HG03442 (cell line): ENCODE measurements around the gene SLC2A11.
A peak's percentile ranks its signal among the peaks of the same experiment; 100 is the strongest.
"Not testable (repeated sequence)": the region's sequence is repeated elsewhere in the genome, so short reads cannot be mapped to it uniquely, and the experiment has no call there.

Experiments
- ATAC-seq: cut with Tn5 transposase; IDR thresholded peaks from one replicate; pipeline ENCODE4 v1.9.1; 2021; ENCODE audit warnings: mild to moderate bottlenecking, moderate library complexity; ENCODE audit not compliant: unreplicated experiment

SLC2A11 gene

GRCh38 chr22:23846081-23846469 is 11.6 kb upstream of the SLC2A11 start:
- no peak for ATAC-seq

GRCh38 chr22:23847310-23847920 is 10.3 kb upstream of the SLC2A11 start:
- ATAC-seq, result no peak

GRCh38 chr22:23847991-23848864 is 9.4 kb upstream of the SLC2A11 start:
- ATAC-seq, result no peak

- no peak for ATAC-seq
Measured at GRCh38 chr22:23849009-23850006, 8.4 kb upstream of the SLC2A11 start.

- no peak for ATAC-seq
Measured at GRCh38 chr22:23850136-23850611, 7.5 kb upstream of the SLC2A11 start.

- ATAC-seq, result peak; percentile 28
Measured at GRCh38 chr22:23856721-23857605, 712 bp upstream of the SLC2A11 start.

GRCh38 chr22:23858484-23858815 is 775 bp downstream of the SLC2A11 start:
- ATAC-seq, result no peak

GRCh38 chr22:23859201-23859600 is 1.5 kb downstream of the SLC2A11 start:
- no peak for ATAC-seq

- not testable (repeated sequence) for ATAC-seq
Measured at GRCh38 chr22:23860187-23860586, 2.5 kb downstream of the SLC2A11 start.

GRCh38 chr22:23862103-23862502 is 4.4 kb downstream of the SLC2A11 start:
- ATAC-seq, result no peak

- not testable (repeated sequence) for ATAC-seq
Measured at GRCh38 chr22:23864499-23865154, 7.0 kb downstream of the SLC2A11 start.

- no peak for ATAC-seq
Measured at GRCh38 chr22:23868580-23868979, 10.9 kb downstream of the SLC2A11 start.

GRCh38 chr22:23874871-23875270 is 17.2 kb downstream of the SLC2A11 start:
- no peak for ATAC-seq

- no peak for ATAC-seq
Measured at GRCh38 chr22:23875801-23876200, 18.1 kb downstream of the SLC2A11 start.

- no peak for ATAC-seq
Measured at GRCh38 chr22:23877566-23877965, 19.9 kb downstream of the SLC2A11 start.

- ATAC-seq, result no peak
Measured at GRCh38 chr22:23878219-23878618, 20.5 kb downstream of the SLC2A11 start.

- ATAC-seq, result no peak
Measured at GRCh38 chr22:23882370-23882769, 24.7 kb downstream of the SLC2A11 start.

- ATAC-seq, result no peak
Measured at GRCh38 chr22:23883658-23884057, 26.0 kb downstream of the SLC2A11 start.

GRCh38 chr22:23884140-23884539 is 26.5 kb downstream of the SLC2A11 start:
- no peak for ATAC-seq
